ENCODE measurements around the gene ERVK3-1.

The ERVK3-1 gene

GRCh38 chr19:58319241-58319640 is 14.1 kb downstream of the ERVK3-1 start:
- Histone ChIP-seq H3K14ac (ENCODE audit: low read length) (no peak overlapping the region), H3K79me2 (ENCODE audit: control insufficient read depth, insufficient read depth, low read length, poor library complexity) (no peaks in the 10 kb centered on the region), H4K8ac (ENCODE audit: low read depth, low read length) (no peak overlapping the region), H4K91ac (ENCODE audit: low read depth, low read length) (no peak overlapping the region), H2BK5ac (ENCODE audit: low read depth, low read length, poor library complexity) (no peak overlapping the region), H3K27ac (ENCODE audit: low read depth, low read length) (no peak overlapping the region), H3K4ac (ENCODE audit: low read depth, low read length) (no peak overlapping the region), H3K9me3 (ENCODE audit: insufficient read depth, low read depth, low read length) (peaks cover 4% of the 10 kb centered on the region), H2BK120ac (ENCODE audit: insufficient read depth, low read length, poor library complexity) (no peak overlapping the region), H2AK5ac (ENCODE audit: low read length) (no peak overlapping the region), H3K4me1 (ENCODE audit: control insufficient read depth in 1 of 2, insufficient read depth in 2 of 2, low read length in 2 of 2) (no peaks in the 10 kb centered on the region), H3K4me3 (ENCODE audit: low read depth, low read length) (no peak overlapping the region), H3K4me2 (ENCODE audit: low read length) (no peak overlapping the region), H3K23ac (ENCODE audit: low read length) (no peak overlapping the region), H3K27me3 (ENCODE audit: insufficient read depth, low read length) (no peaks in the 10 kb centered on the region), H2AFZ (ENCODE audit: insufficient read depth, low read length, poor library complexity) (no peak overlapping the region), H2BK12ac (ENCODE audit: low read length) (no peak overlapping the region), H3K9ac (ENCODE audit: low read length) (no peak overlapping the region), H3K18ac (ENCODE audit: low read length) (no peak overlapping the region), H4K12ac (ENCODE audit: low read depth, low read length) (no peak overlapping the region), H3K79me1 (ENCODE audit: low read length) (no peaks in the 10 kb centered on the region), H3K36me3 (ENCODE audit: control insufficient read depth in 1 of 2, insufficient read depth in 2 of 2, low read length in 2 of 2) (peaks cover 7 to 18% of the 10 kb centered on the region in 2 experiments)
- no peak for DNase-seq
- WGBS (ENCODE audit: extremely low coverage, insufficient coverage, insufficient read length) = no CpG with 5 or more reads among the region's 10 CpGs

DNA sequence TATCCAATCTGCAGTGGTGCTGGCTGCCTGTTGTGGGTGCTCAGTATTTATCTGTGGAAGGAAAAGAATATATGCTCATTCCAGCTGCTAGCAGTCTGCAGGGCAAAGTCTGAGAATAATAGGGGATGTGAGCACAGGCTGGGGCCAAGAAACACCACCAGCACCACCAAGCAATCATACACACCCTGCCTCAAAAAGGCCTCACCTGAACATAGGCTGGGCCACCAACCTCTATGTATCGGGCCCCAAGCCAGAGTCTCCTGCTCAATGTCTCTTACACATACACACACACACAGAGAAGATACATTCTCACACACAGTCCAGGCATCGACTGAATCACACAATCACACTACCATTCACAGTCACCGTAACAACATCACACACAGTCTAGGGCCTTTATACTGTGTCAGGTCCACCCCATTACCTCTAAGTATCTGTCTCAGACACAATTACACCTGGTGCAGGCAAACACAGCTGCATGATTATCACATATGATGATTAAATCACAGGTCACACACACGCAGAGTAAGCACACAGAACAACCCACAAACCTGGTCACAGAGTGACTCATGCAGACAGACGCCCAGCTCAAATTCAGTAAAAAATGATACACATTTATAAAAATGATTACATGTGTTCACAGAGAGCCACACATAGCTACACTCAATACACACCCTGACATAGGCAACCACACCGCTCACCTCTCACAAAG is 20.3 kb downstream of the ERVK3-1 start:
- no peak overlapping the region for H4K91ac ChIP-seq (ENCODE audit: low read depth, low read length)
- WGBS (ENCODE audit: extremely low coverage, insufficient coverage, insufficient read length) = no CpG with 5 or more reads among the region's 6 CpGs

GRCh38 chr19:58326501-58326913 is 21.3 kb downstream of the ERVK3-1 start:
- Histone ChIP-seq H3K9ac (ENCODE audit: low read length) (peak overlapping the region; percentile 91), H3K9me3 (ENCODE audit: insufficient read depth, low read depth, low read length) (peaks cover 2% of the 10 kb centered on the region), H2BK12ac (ENCODE audit: low read length) (no peak overlapping the region), H3K4me1 (ENCODE audit: control insufficient read depth in 1 of 2, insufficient read depth in 2 of 2, low read length in 2 of 2) (peaks cover 0 to 9% of the 10 kb centered on the region in 2 experiments), H3K79me2 (ENCODE audit: control insufficient read depth, insufficient read depth, low read length, poor library complexity) (peaks cover 9% of the 10 kb centered on the region), H3K36me3 (ENCODE audit: control insufficient read depth in 1 of 2, insufficient read depth in 2 of 2, low read length in 2 of 2) (no peaks in the 10 kb centered on the region), H3K4ac (ENCODE audit: low read depth, low read length) (peak overlapping the region; percentile 47), H4K91ac (ENCODE audit: low read depth, low read length) (peak overlapping the region; percentile 61), H2BK120ac (ENCODE audit: insufficient read depth, low read length, poor library complexity) (no peak overlapping the region), H2AFZ (ENCODE audit: insufficient read depth, low read length, poor library complexity) (peak overlapping the region; percentile 88), H3K27me3 (ENCODE audit: insufficient read depth, low read length) (no peaks in the 10 kb centered on the region), H3K14ac (ENCODE audit: low read length) (peak overlapping the region; percentile 89), H3K23ac (ENCODE audit: low read length) (no peak overlapping the region), H3K4me2 (ENCODE audit: low read length) (peak overlapping the region; percentile 85), H3K4me3 (ENCODE audit: low read depth, low read length) (peak overlapping the region; percentile 92), H4K12ac (ENCODE audit: low read depth, low read length) (peak overlapping the region; percentile 56), H3K27ac (ENCODE audit: low read depth, low read length) (no peak overlapping the region), H3K18ac (ENCODE audit: low read length) (peak overlapping the region; percentile 26), H4K8ac (ENCODE audit: low read depth, low read length) (peak overlapping the region; percentile 82), H2AK5ac (ENCODE audit: low read length) (peak overlapping the region; percentile 4), H3K79me1 (ENCODE audit: low read length) (peaks cover 5% of the 10 kb centered on the region), H2BK5ac (ENCODE audit: low read depth, low read length, poor library complexity) (no peak overlapping the region)
- WGBS (ENCODE audit: extremely low coverage, insufficient coverage, insufficient read length) = no CpG with 5 or more reads among the region's 9 CpGs
- DNase-seq = no peak

More for the DNA sequence above, 20.3 kb downstream of the ERVK3-1 start:
- H3K4me3 ChIP-seq (ENCODE audit: low read depth, low read length) = no peak overlapping the region
- H2BK12ac ChIP-seq (ENCODE audit: low read length) = no peak overlapping the region
- no peaks in the 10 kb centered on the region for H3K36me3 ChIP-seq (ENCODE audit: control insufficient read depth in 1 of 2, insufficient read depth in 2 of 2, low read length in 2 of 2)
- H3K4me2 ChIP-seq (ENCODE audit: low read length) = peak overlapping the region; percentile 85
- DNase-seq = no peak
- no peak overlapping the region for H2AFZ ChIP-seq (ENCODE audit: insufficient read depth, low read length, poor library complexity)
- no peak overlapping the region for H3K18ac ChIP-seq (ENCODE audit: low read length)
- no peak overlapping the region for H4K12ac ChIP-seq (ENCODE audit: low read depth, low read length)
- peaks cover 2% of the 10 kb centered on the region for H3K9me3 ChIP-seq (ENCODE audit: insufficient read depth, low read depth, low read length)
- no peak overlapping the region for H3K14ac ChIP-seq (ENCODE audit: low read length)
- H3K27ac ChIP-seq (ENCODE audit: low read depth, low read length) = no peak overlapping the region
- H4K8ac ChIP-seq (ENCODE audit: low read depth, low read length) = no peak overlapping the region
- H3K4ac ChIP-seq (ENCODE audit: low read depth, low read length) = no peak overlapping the region
- no peak overlapping the region for H2AK5ac ChIP-seq (ENCODE audit: low read length)
- H2BK5ac ChIP-seq (ENCODE audit: low read depth, low read length, poor library complexity) = no peak overlapping the region
- peaks cover 0 to 9% of the 10 kb centered on the region in 2 experiments for H3K4me1 ChIP-seq (ENCODE audit: control insufficient read depth in 1 of 2, insufficient read depth in 2 of 2, low read length in 2 of 2)
- no peak overlapping the region for H2BK120ac ChIP-seq (ENCODE audit: insufficient read depth, low read length, poor library complexity)
- peaks cover 5% of the 10 kb centered on the region for H3K79me1 ChIP-seq (ENCODE audit: low read length)
- no peaks in the 10 kb centered on the region for H3K27me3 ChIP-seq (ENCODE audit: insufficient read depth, low read length)
- no peak overlapping the region for H3K9ac ChIP-seq (ENCODE audit: low read length)
- H3K23ac ChIP-seq (ENCODE audit: low read length) = no peak overlapping the region
- peaks cover 9% of the 10 kb centered on the region for H3K79me2 ChIP-seq (ENCODE audit: control insufficient read depth, insufficient read depth, low read length, poor library complexity)

DNA sequence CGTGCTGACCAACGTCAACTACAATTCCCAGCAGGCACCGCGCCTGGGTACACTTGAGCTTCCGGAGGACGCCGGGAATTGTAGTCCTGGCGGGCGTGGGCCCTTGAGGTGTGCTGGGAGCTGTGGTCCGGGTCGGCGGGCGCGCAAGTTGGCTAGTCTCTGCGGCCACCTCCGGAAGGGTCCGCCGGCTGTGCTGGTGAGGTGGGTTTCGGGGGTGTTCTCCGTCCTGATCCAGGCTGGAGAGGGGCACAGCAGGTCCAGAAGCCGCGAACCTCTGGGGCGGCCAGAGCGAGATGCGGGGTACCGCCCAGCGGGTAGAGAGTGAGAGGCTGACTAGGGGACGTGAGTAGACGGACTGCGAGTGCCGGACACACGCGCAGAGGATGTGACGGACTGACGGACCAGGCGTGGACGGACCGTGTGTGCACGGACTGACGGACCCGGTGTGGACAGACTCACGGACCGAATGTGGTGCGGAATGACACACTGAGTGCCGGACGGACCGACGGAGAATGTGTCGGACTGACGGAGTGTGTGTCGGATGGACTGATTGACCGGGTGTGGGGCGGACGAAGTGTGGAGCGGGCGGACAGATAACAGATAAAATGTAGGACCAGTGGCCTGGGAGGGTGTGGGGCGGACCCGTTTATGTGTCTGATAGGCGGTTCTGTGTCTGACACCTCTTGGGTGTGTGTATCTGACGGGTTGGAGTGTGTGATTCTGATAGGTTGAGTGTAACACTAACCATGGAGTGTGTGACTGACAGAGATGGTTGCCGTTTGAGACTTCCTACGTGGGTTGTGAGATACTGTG is 21.9 kb downstream of the ERVK3-1 start, which contains the start of gene ZSCAN22:
Gene ZSCAN22 (plus strand): TSS at position 81 of the 813 bp plus-strand sequence. CDS start 7,809 bp downstream, outside the sequence.
- Histone ChIP-seq H3K14ac (ENCODE audit: low read length) (peak within 1 kb of the TSS; percentile 89), H3K79me1 (ENCODE audit: low read length) (peaks cover 5% of the 10 kb centered on the region), H3K27me3 (ENCODE audit: insufficient read depth, low read length) (no peaks in the 10 kb centered on the region), H4K12ac (ENCODE audit: low read depth, low read length) (peak within 1 kb of the TSS; percentile 59), H3K9ac (ENCODE audit: low read length) (peak within 1 kb of the TSS; percentile 95), H3K18ac (ENCODE audit: low read length) (peak within 1 kb of the TSS; percentile 26), H3K4me1 (ENCODE audit: control insufficient read depth in 1 of 2, insufficient read depth in 2 of 2, low read length in 2 of 2) (peaks cover 0 to 9% of the 10 kb centered on the region in 2 experiments), H3K79me2 (ENCODE audit: control insufficient read depth, insufficient read depth, low read length, poor library complexity) (peaks cover 9% of the 10 kb centered on the region), H3K27ac (ENCODE audit: low read depth, low read length) (peak within 1 kb of the TSS; percentile 25), H2AK5ac (ENCODE audit: low read length) (peak within 1 kb of the TSS; percentile 4), H2BK12ac (ENCODE audit: low read length) (no peak within 1 kb of the TSS), H3K36me3 (ENCODE audit: control insufficient read depth in 1 of 2, insufficient read depth in 2 of 2, low read length in 2 of 2) (no peaks in the 10 kb centered on the region), H2AFZ (ENCODE audit: insufficient read depth, low read length, poor library complexity) (peak within 1 kb of the TSS; percentile 88), H3K23ac (ENCODE audit: low read length) (no peak within 1 kb of the TSS), H4K91ac (ENCODE audit: low read depth, low read length) (peak within 1 kb of the TSS; percentile 61), H4K8ac (ENCODE audit: low read depth, low read length) (peak within 1 kb of the TSS; percentile 88), H3K4me3 (ENCODE audit: low read depth, low read length) (peak within 1 kb of the TSS; percentile 92), H3K4me2 (ENCODE audit: low read length) (peak within 1 kb of the TSS; percentile 85), H3K9me3 (ENCODE audit: insufficient read depth, low read depth, low read length) (peaks cover 2% of the 10 kb centered on the region), H2BK5ac (ENCODE audit: low read depth, low read length, poor library complexity) (peak within 1 kb of the TSS; percentile 18), H2BK120ac (ENCODE audit: insufficient read depth, low read length, poor library complexity) (peak within 1 kb of the TSS; percentile 13), H3K4ac (ENCODE audit: low read depth, low read length) (peak within 1 kb of the TSS; percentile 47)
- no CpG with 5 or more reads among the region's 62 CpGs for WGBS (ENCODE audit: extremely low coverage, insufficient coverage, insufficient read length)
- peak; percentile 97 to 98 for DNase-seq
